Endodermal cell (in vitro differentiated cells): Measurements from ENCODE around the gene HSPA1B. TPM values are rescaled to one million over a fixed set of nuclear protein-coding genes. Genes with fewer than 3 reads are reported as not detected.

ENCODE experiments used
- DNase-seq: peaks from one replicate; pipeline ENCODE4 v3.0.0-alpha.2; 2017
- H3K27ac ChIP-seq: 2 replicates; pipeline ENCODE4 v1.5.1; 2013; ENCODE audit warnings: mild to moderate bottlenecking, low read depth, low read length, moderate library complexity
- H3K27me3 ChIP-seq: 2 replicates; pipeline ENCODE4 v1.6.1; 2013; ENCODE audit warnings: mild to moderate bottlenecking, low read length, moderate library complexity; ENCODE audit not compliant: insufficient read depth, control insufficient read depth, poor library complexity, severe bottlenecking
- H3K36me3 ChIP-seq: 2 replicates; pipeline ENCODE4 v1.7.0; 2013; ENCODE audit warnings: mild to moderate bottlenecking, low read length, moderate library complexity; ENCODE audit not compliant: control insufficient read depth, insufficient read depth
- H3K4me1 ChIP-seq: one replicate; pipeline ENCODE4 v1.7.0; 2013; ENCODE audit warnings: low read length; ENCODE audit not compliant: control insufficient read depth, insufficient read depth
- H3K4me3 ChIP-seq: 2 replicates; pipeline ENCODE4 v1.5.1; 2013; ENCODE audit warnings: mild to moderate bottlenecking, low read length, moderate library complexity
- H3K9ac ChIP-seq: 2 replicates; pipeline ENCODE4 v1.6.1; 2013; ENCODE audit warnings: mild to moderate bottlenecking, low read length, moderate library complexity; ENCODE audit not compliant: poor library complexity, severe bottlenecking; ENCODE audit errors: extremely low read depth
- H3K9me3 ChIP-seq: 2 replicates; pipeline ENCODE4 v1.6.1; 2013; ENCODE audit warnings: mild to moderate bottlenecking, low read length, moderate library complexity; ENCODE audit not compliant: control insufficient read depth
- H3K27ac Mint-ChIP-seq: 2 replicates; pipeline ENCODE4 v1.8.0; 2020; ENCODE audit warnings: mixed read lengths
- H3K27me3 Mint-ChIP-seq: 2 replicates; pipeline ENCODE4 v1.8.0; 2021; ENCODE audit warnings: mild to moderate bottlenecking, mixed read lengths; ENCODE audit not compliant: insufficient read depth
- H3K36me3 Mint-ChIP-seq: 2 replicates; pipeline ENCODE4 v1.8.0; 2020; ENCODE audit warnings: low read depth, mixed read lengths
- H3K4me1 Mint-ChIP-seq: 2 replicates; pipeline ENCODE4 v1.8.0; 2020; ENCODE audit warnings: mixed read lengths
- H3K4me3 Mint-ChIP-seq: 2 replicates; pipeline ENCODE4 v1.8.0; 2020; ENCODE audit warnings: mild to moderate bottlenecking, moderate library complexity, mixed read lengths
- H3K9me3 Mint-ChIP-seq: 2 replicates; pipeline ENCODE4 v1.8.0; 2020; ENCODE audit warnings: mild to moderate bottlenecking, mixed read lengths
- WGBS, 2 experiments: methylation state at CpG; one replicate each; pipeline versions ENCODE4 v1.1.5 to v1.1.7; 2013; ENCODE audit warnings: missing lambda C conversion rate in 2 of 2, mixed read lengths in 1 of 2; ENCODE audit not compliant: insufficient coverage in 1 of 2, insufficient read length in 1 of 2; 5-methylcytosine and 5-hydroxymethylcytosine counted together
- total RNA-seq, 2 donors: library from RNA; stranded (reverse); fragmentation: NEBNext Ultra II Directional in 1 of 2; extraction: Animal tissue kit (Norgen Biotek cat#: 25700) in 1 of 2; gene quantifications; 2 replicates in 1 of 2; 3 replicates in 1 of 2; pipeline ENCODE4 v1.2.1, GENCODE V29; 2021
- TF ChIP-seq, protein P1 (sequence below): fragments of 200-600 bp; sonication (generic); conservative IDR thresholded peaks from 2 replicates; pipeline ENCODE4 v1.5.0; 2021; ENCODE audit warnings: antibody characterized with exemption, mild to moderate bottlenecking

The HSPA1B gene
- total RNA-seq, 2 donors from 2014 or later: 61.8 to 83.9 TPM

DNA sequence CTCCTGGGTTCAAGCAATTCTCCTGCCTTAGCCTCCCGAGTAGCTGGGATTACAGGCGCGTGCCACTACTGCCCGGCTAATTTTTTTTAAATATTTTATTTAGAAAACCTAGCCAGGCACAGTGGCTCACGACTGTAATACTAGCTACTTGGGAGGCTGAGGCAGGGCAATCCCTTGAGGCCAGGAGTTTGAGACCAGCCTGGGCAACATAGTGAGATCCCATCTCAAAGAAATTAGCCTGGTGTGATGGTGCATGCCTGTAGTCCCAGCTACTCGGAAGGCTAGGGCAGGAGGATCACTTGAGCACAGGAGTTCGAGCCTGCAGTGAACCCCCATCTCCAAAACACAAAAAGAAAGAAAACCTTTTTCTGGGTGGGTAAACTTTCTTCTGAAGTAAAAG, 48.8 kb downstream of the HSPA1B start:
- peaks cover 10% of the 10 kb centered on the region for H3K27me3 Mint-ChIP-seq
- peaks cover 3% of the 10 kb centered on the region for H3K4me1 Mint-ChIP-seq

DNA sequence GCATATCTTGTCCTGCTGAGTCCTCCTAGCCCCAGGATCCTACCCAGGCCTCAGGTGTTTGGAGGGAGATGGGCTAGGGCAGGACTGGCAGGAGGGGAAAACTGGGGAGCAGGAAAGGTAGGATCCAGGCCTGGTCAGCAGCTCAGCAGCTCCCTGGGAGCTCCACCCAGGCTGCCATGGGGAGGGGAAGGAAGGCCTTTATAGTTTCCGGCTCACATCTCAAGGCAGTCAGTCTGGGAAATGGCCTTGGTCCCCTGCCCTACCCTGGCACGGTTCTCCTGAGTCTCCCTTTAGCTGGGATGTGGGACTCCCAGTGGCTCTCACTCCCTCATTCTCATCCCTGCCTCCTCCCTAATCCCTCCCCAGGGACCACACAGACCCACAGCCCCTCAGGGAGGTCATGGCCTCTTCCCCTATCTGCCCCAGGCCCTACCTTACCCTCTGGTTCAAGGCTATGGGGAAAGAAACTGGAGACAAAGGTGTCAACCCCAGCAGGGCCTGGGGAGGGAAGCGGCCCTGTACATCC, 49.6 kb downstream of the HSPA1B start:
- H3K9me3 ChIP-seq: no peaks in the 10 kb centered on the region
- peaks cover 8% of the 10 kb centered on the region for H3K27me3 Mint-ChIP-seq
- no peak overlapping the region for H3K4me3 ChIP-seq
- H3K9me3 Mint-ChIP-seq: no peaks in the 10 kb centered on the region
- no peak overlapping the region for H3K9ac ChIP-seq
- no peaks in the 10 kb centered on the region for H3K4me1 ChIP-seq
- H3K4me1 Mint-ChIP-seq: peaks cover 3% of the 10 kb centered on the region
- H3K27ac ChIP-seq: no peak overlapping the region
- no peak overlapping the region for H3K4me3 Mint-ChIP-seq
- 83 to 94% methylated on average over 2 to 3 of the region's 3 CpGs for WGBS, 2 experiments
- no peak overlapping the region for H3K27ac Mint-ChIP-seq
- TF ChIP-seq, protein P1, sequence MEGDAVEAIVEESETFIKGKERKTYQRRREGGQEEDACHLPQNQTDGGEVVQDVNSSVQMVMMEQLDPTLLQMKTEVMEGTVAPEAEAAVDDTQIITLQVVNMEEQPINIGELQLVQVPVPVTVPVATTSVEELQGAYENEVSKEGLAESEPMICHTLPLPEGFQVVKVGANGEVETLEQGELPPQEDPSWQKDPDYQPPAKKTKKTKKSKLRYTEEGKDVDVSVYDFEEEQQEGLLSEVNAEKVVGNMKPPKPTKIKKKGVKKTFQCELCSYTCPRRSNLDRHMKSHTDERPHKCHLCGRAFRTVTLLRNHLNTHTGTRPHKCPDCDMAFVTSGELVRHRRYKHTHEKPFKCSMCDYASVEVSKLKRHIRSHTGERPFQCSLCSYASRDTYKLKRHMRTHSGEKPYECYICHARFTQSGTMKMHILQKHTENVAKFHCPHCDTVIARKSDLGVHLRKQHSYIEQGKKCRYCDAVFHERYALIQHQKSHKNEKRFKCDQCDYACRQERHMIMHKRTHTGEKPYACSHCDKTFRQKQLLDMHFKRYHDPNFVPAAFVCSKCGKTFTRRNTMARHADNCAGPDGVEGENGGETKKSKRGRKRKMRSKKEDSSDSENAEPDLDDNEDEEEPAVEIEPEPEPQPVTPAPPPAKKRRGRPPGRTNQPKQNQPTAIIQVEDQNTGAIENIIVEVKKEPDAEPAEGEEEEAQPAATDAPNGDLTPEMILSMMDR: no peak
- peaks cover 13% of the 10 kb centered on the region for H3K36me3 ChIP-seq
- no peak for DNase-seq
- H3K36me3 Mint-ChIP-seq: peaks cover 23% of the 10 kb centered on the region
- no peaks in the 10 kb centered on the region for H3K27me3 ChIP-seq

More for the DNA sequence above, 48.8 kb downstream of the HSPA1B start:
- no peak overlapping the region for H3K27ac ChIP-seq
- H3K4me3 Mint-ChIP-seq: no peak overlapping the region
- H3K9me3 Mint-ChIP-seq: no peaks in the 10 kb centered on the region
- H3K36me3 Mint-ChIP-seq: peaks cover 17% of the 10 kb centered on the region
- H3K36me3 ChIP-seq: peaks cover 10% of the 10 kb centered on the region
- WGBS, 2 experiments: 92% methylated on average over 5 to 7 of the region's 7 CpGs
- TF ChIP-seq, protein P1: no peak
- no peak overlapping the region for H3K9ac ChIP-seq
- H3K27me3 ChIP-seq: no peaks in the 10 kb centered on the region
- no peak overlapping the region for H3K4me3 ChIP-seq
- H3K4me1 ChIP-seq: no peaks in the 10 kb centered on the region
- H3K9me3 ChIP-seq: no peaks in the 10 kb centered on the region
- no peak overlapping the region for H3K27ac Mint-ChIP-seq
- DNase-seq: no peak

DNA sequence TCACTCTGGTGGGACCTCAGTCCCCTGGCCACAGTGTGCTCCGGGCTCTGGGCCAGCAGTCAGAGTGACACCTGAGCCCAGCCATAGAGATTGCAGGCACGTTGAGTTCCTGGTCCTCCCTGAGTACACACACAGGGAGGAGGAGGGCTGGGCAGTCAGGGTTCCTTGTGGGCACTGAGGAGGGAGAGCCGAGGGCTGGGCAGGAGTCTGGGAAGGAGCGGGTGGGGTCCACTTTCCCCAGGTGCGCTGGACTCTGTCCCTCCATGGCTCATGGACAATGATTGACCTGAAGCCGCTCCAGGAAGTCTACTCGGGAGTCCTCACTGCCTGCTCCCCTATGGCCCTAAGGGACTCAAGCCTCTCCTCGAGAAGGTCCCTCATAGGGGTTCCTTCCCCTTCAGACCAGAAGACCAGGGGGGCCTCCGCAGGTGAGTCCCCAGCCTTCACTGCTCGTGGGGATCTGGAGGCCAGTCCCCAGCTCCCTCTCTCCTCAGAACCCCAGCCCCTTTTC, 50.2 kb downstream of the HSPA1B start:
- no peaks in the 10 kb centered on the region for H3K9me3 Mint-ChIP-seq
- H3K27me3 Mint-ChIP-seq: peaks cover 8% of the 10 kb centered on the region
- WGBS, 2 experiments: 80 to 85% methylated on average over 9 to 10 of the region's 10 CpGs
- peaks cover 16% of the 10 kb centered on the region for H3K36me3 ChIP-seq
- H3K4me1 Mint-ChIP-seq: peaks cover 3% of the 10 kb centered on the region
- TF ChIP-seq, protein P1: no peak
- H3K36me3 Mint-ChIP-seq: peaks cover 29% of the 10 kb centered on the region
- no peaks in the 10 kb centered on the region for H3K9me3 ChIP-seq
- no peak overlapping the region for H3K9ac ChIP-seq
- H3K4me3 Mint-ChIP-seq: no peak overlapping the region
- no peak for DNase-seq
- H3K27me3 ChIP-seq: no peaks in the 10 kb centered on the region
- no peaks in the 10 kb centered on the region for H3K4me1 ChIP-seq
- no peak overlapping the region for H3K27ac Mint-ChIP-seq
- no peak overlapping the region for H3K27ac ChIP-seq
- H3K4me3 ChIP-seq: no peak overlapping the region
